Stimulated activated naive B cell treated with anti-CD40 and anti-IgM and Interleukin-4, amounts not matched to agents 10 μg/mL and 1 μg/mL and 100 μg/mL, for 72 hours (primary cell): ENCODE data around the gene ZNF19.
"Not testable (repeated sequence)": the region's sequence is repeated elsewhere in the genome, so short reads cannot be mapped to it uniquely, and the experiment has no call there.

ENCODE experiments used
- ATAC-seq, 2 donors: fragments of 150-1000 bp; cut with Tn5 transposase; replicated peaks; 2 replicates each; pipeline ENCODE4 v1.10.0; 2021; ENCODE audit warnings: moderate library complexity in 1 of 2
- DNase-seq: peaks from one replicate; pipeline ENCODE4 v3.0.0; 2021
- H3K27ac Mint-ChIP-seq: one replicate; pipeline ENCODE4 v1.8.0; 2022; ENCODE audit warnings: mild to moderate bottlenecking, mixed read lengths
- H3K27me3 Mint-ChIP-seq, 2 donors: one replicate each; pipeline ENCODE4 v1.8.0; 2022; ENCODE audit warnings: mixed read lengths in 2 of 2
- H3K36me3 Mint-ChIP-seq, 2 donors: one replicate each; pipeline ENCODE4 v1.8.0; 2022; ENCODE audit warnings: mixed read lengths in 2 of 2, mild to moderate bottlenecking in 1 of 2
- H3K4me1 Mint-ChIP-seq, 2 donors: one replicate each; pipeline ENCODE4 v1.8.0; 2022; ENCODE audit warnings: mixed read lengths in 2 of 2, mild to moderate bottlenecking in 1 of 2
- H3K4me3 Mint-ChIP-seq, 2 donors: one replicate each; pipeline ENCODE4 v1.8.0; 2022; ENCODE audit warnings: mild to moderate bottlenecking in 2 of 2, mixed read lengths in 2 of 2, moderate library complexity in 1 of 2
- H3K9me3 Mint-ChIP-seq, 2 donors: one replicate each; pipeline ENCODE4 v1.8.0; 2022; ENCODE audit warnings: mixed read lengths in 2 of 2, mild to moderate bottlenecking in 1 of 2

The ZNF19 gene

GRCh38 chr16:71504051-71504450, 14.9 kb upstream of the ZNF19 start:
- not testable (repeated sequence) for DNase-seq, H3K4me1 Mint-ChIP-seq, H3K4me3 Mint-ChIP-seq, ATAC-seq, H3K27ac Mint-ChIP-seq, H3K9me3 Mint-ChIP-seq, H3K36me3 Mint-ChIP-seq
- peaks cover 12 to 19% of the 10 kb centered on the region in 2 donors for H3K27me3 Mint-ChIP-seq

- ATAC-seq (no peak), DNase-seq (no peak)
- Mint-ChIP-seq H3K27me3 (peaks cover 20 to 21% of the 10 kb centered on the region in 2 donors), H3K4me1 (peaks cover 0 to 2% of the 10 kb centered on the region in 2 donors), H3K4me3 (no peak overlapping the region), H3K9me3 (no peaks in the 10 kb centered on the region), H3K36me3 (no peaks in the 10 kb centered on the region), H3K27ac (no peak overlapping the region)
These were observed 12.4 kb upstream of the ZNF19 start for GRCh38 chr16:71501547-71501946.

- no peaks in the 10 kb centered on the region for H3K36me3 Mint-ChIP-seq
- H3K27me3 Mint-ChIP-seq: peaks cover 20 to 21% of the 10 kb centered on the region in 2 donors
- H3K9me3 Mint-ChIP-seq: no peaks in the 10 kb centered on the region
- no peak overlapping the region for H3K4me3 Mint-ChIP-seq
- no peak overlapping the region for H3K27ac Mint-ChIP-seq
- ATAC-seq (no peak), DNase-seq (no peak)
- peaks cover 0 to 2% of the 10 kb centered on the region in 2 donors for H3K4me1 Mint-ChIP-seq
These were observed 11.8 kb upstream of the ZNF19 start for GRCh38 chr16:71500964-71501363.

GRCh38 chr16:71499775-71500364, 10.7 kb upstream of the ZNF19 start:
- DNase-seq (peak; percentile 51), ATAC-seq (peak; percentile 70 to 75)
- H3K4me1 Mint-ChIP-seq: peaks cover 0 to under 1% of the 10 kb centered on the region in 2 donors
- H3K27me3 Mint-ChIP-seq: peaks cover 20 to 21% of the 10 kb centered on the region in 2 donors
- H3K27ac Mint-ChIP-seq: no peak overlapping the region
- no peaks in the 10 kb centered on the region for H3K36me3 Mint-ChIP-seq
- H3K9me3 Mint-ChIP-seq: no peaks in the 10 kb centered on the region
- H3K4me3 Mint-ChIP-seq: no peak overlapping the region

GRCh38 chr16:71498031-71498430, 8.9 kb upstream of the ZNF19 start:
- Mint-ChIP-seq H3K27ac (no peak overlapping the region), H3K9me3 (no peaks in the 10 kb centered on the region), H3K4me3 (no peak overlapping the region), H3K27me3 (peaks cover 15 to 16% of the 10 kb centered on the region in 2 donors), H3K4me1 (no peaks in the 10 kb centered on the region), H3K36me3 (no peaks in the 10 kb centered on the region)
- ATAC-seq (no peak), DNase-seq (no peak)

GRCh38 chr16:71493213-71493612, 4.1 kb upstream of the ZNF19 start:
- ATAC-seq: no peak
- no peak overlapping the region for H3K4me3 Mint-ChIP-seq

GRCh38 chr16:71492786-71493185, 3.7 kb upstream of the ZNF19 start:
- ATAC-seq: peak in 1 of 2 donors; percentile 38
- Mint-ChIP-seq H3K36me3 (no peaks in the 10 kb centered on the region), H3K27me3 (peaks cover 7 to 9% of the 10 kb centered on the region in 2 donors)

More at GRCh38 chr16:71493213-71493612, 4.1 kb upstream of the ZNF19 start:
- Mint-ChIP-seq H3K4me1 (peaks cover 0 to 3% of the 10 kb centered on the region in 2 donors), H3K36me3 (no peaks in the 10 kb centered on the region), H3K27ac (no peak overlapping the region), H3K9me3 (no peaks in the 10 kb centered on the region), H3K27me3 (peaks cover 9 to 12% of the 10 kb centered on the region in 2 donors)
- no peak for DNase-seq

GRCh38 chr16:71491054-71491453, 1.9 kb upstream of the ZNF19 start:
- ATAC-seq: no peak
- H3K27me3 Mint-ChIP-seq: peaks cover 15 to 17% of the 10 kb centered on the region in 2 donors
- H3K27ac Mint-ChIP-seq: no peak overlapping the region
- peaks cover 3 to 5% of the 10 kb centered on the region in 2 donors for H3K9me3 Mint-ChIP-seq
- peaks cover 0 to 5% of the 10 kb centered on the region in 2 donors for H3K4me1 Mint-ChIP-seq
- H3K4me3 Mint-ChIP-seq: no peak overlapping the region
- H3K36me3 Mint-ChIP-seq: peaks cover 0 to 4% of the 10 kb centered on the region in 2 donors
- DNase-seq: no peak

More at GRCh38 chr16:71492786-71493185, 3.7 kb upstream of the ZNF19 start:
- Mint-ChIP-seq H3K27ac (no peak overlapping the region), H3K4me1 (peaks cover 0 to 3% of the 10 kb centered on the region in 2 donors), H3K4me3 (no peak overlapping the region), H3K9me3 (no peaks in the 10 kb centered on the region)
- no peak for DNase-seq

GRCh38 chr16:71490361-71490760, 1.2 kb upstream of the ZNF19 start:
- peaks cover 15 to 17% of the 10 kb centered on the region in 2 donors for H3K27me3 Mint-ChIP-seq
- ATAC-seq: no peak

GRCh38 chr16:71484006-71484893, 4.9 kb downstream of the ZNF19 start:
- H3K27me3 Mint-ChIP-seq: peaks cover 13% of the 10 kb centered on the region in 2 donors
- peaks cover 10 to 15% of the 10 kb centered on the region in 2 donors for H3K4me1 Mint-ChIP-seq
- peaks cover 3 to 5% of the 10 kb centered on the region in 2 donors for H3K9me3 Mint-ChIP-seq
- peak; percentile 79 for DNase-seq
- H3K36me3 Mint-ChIP-seq: peaks cover 2 to 10% of the 10 kb centered on the region in 2 donors
- H3K27ac Mint-ChIP-seq: peak overlapping the region; percentile 96
- peak; percentile 94 to 95 for ATAC-seq
- H3K4me3 Mint-ChIP-seq: peak overlapping the region; percentile 88 to 90

More at GRCh38 chr16:71490361-71490760, 1.2 kb upstream of the ZNF19 start:
- Mint-ChIP-seq H3K36me3 (peaks cover 0 to 4% of the 10 kb centered on the region in 2 donors), H3K4me1 (peaks cover 0 to 5% of the 10 kb centered on the region in 2 donors), H3K4me3 (no peak overlapping the region), H3K9me3 (peaks cover 3 to 5% of the 10 kb centered on the region in 2 donors), H3K27ac (no peak overlapping the region)
- no peak for DNase-seq

- Mint-ChIP-seq H3K4me3 (no peak overlapping the region), H3K36me3 (peaks cover 9 to 19% of the 10 kb centered on the region in 2 donors), H3K4me1 (peaks cover 10 to 15% of the 10 kb centered on the region in 2 donors), H3K9me3 (peaks cover 3 to 5% of the 10 kb centered on the region in 2 donors), H3K27ac (no peak overlapping the region), H3K27me3 (peaks cover 6% of the 10 kb centered on the region in 2 donors)
- ATAC-seq: no peak
- DNase-seq: no peak
These were observed 6.6 kb downstream of the ZNF19 start for GRCh38 chr16:71482569-71482968.

GRCh38 chr16:71480956-71481355, 8.2 kb downstream of the ZNF19 start:
- no peaks in the 10 kb centered on the region for H3K27me3 Mint-ChIP-seq
- H3K9me3 Mint-ChIP-seq: no peaks in the 10 kb centered on the region
- H3K4me1 Mint-ChIP-seq: peaks cover 10 to 13% of the 10 kb centered on the region in 2 donors
- DNase-seq (no peak), ATAC-seq (no peak)
- no peak overlapping the region for H3K4me3 Mint-ChIP-seq
- no peak overlapping the region for H3K27ac Mint-ChIP-seq
- H3K36me3 Mint-ChIP-seq: peaks cover 17 to 31% of the 10 kb centered on the region in 2 donors

- ATAC-seq (no peak), DNase-seq (no peak)
- no peaks in the 10 kb centered on the region for H3K9me3 Mint-ChIP-seq
- H3K4me1 Mint-ChIP-seq: peaks cover 9 to 10% of the 10 kb centered on the region in 2 donors
- no peak overlapping the region for H3K4me3 Mint-ChIP-seq
- H3K27me3 Mint-ChIP-seq: no peaks in the 10 kb centered on the region
- H3K36me3 Mint-ChIP-seq: peaks cover 23 to 44% of the 10 kb centered on the region in 2 donors
- no peak overlapping the region for H3K27ac Mint-ChIP-seq
These were observed 9.7 kb downstream of the ZNF19 start for GRCh38 chr16:71479420-71479819.

- H3K27ac Mint-ChIP-seq: no peak overlapping the region
- no peak for DNase-seq
- H3K4me1 Mint-ChIP-seq: peaks cover 0 to under 1% of the 10 kb centered on the region in 2 donors
- no peak for ATAC-seq
- peaks cover 28 to 52% of the 10 kb centered on the region in 2 donors for H3K36me3 Mint-ChIP-seq
- H3K9me3 Mint-ChIP-seq: no peaks in the 10 kb centered on the region
- H3K4me3 Mint-ChIP-seq: no peak overlapping the region
- H3K27me3 Mint-ChIP-seq: no peaks in the 10 kb centered on the region
These were observed 12.5 kb downstream of the ZNF19 start for GRCh38 chr16:71476457-71477124.
